ENCODE results near the gene TUSC7.
A peak's percentile ranks its signal among the peaks of the same experiment; 100 is the strongest.

The TUSC7 gene

GRCh38 chr3:116709479-116709878 is at the start of gene TUSC7:
Gene TUSC7 (plus strand): TSS chr3:116709779.
- no peak for DNase-seq

GRCh38 chr3:116661196-116661595 is 48.4 kb upstream of the TUSC7 start:
- DNase-seq: no peak

- no peak for DNase-seq
These were observed 46.1 kb upstream of the TUSC7 start for GRCh38 chr3:116663161-116664110.

- DNase-seq: no peak
These were observed 42.3 kb upstream of the TUSC7 start for GRCh38 chr3:116667324-116667723.

- no peak for DNase-seq
These were observed 41.8 kb upstream of the TUSC7 start for GRCh38 chr3:116667791-116668190.

GRCh38 chr3:116669576-116669975 is 40.0 kb upstream of the TUSC7 start:
- no peak for DNase-seq

- DNase-seq: no peak
These were observed 38.4 kb upstream of the TUSC7 start for GRCh38 chr3:116671151-116671550.

GRCh38 chr3:116678853-116679252 is 30.7 kb upstream of the TUSC7 start:
- DNase-seq: no peak

GRCh38 chr3:116691041-116691440 is 18.5 kb upstream of the TUSC7 start:
- DNase-seq: no peak

GRCh38 chr3:116701070-116701469 is 8.5 kb upstream of the TUSC7 start:
- DNase-seq: no peak

- no peak for DNase-seq
These were observed 7.2 kb upstream of the TUSC7 start for GRCh38 chr3:116702334-116702733.

GRCh38 chr3:116707531-116707930 is 2.0 kb upstream of the TUSC7 start:
- DNase-seq: no peak

- DNase-seq: peak; percentile 14
These were observed 6.9 kb downstream of the TUSC7 start for GRCh38 chr3:116716490-116716889.

GRCh38 chr3:116717566-116717965 is 8.0 kb downstream of the TUSC7 start:
- DNase-seq: no peak

- DNase-seq: no peak
These were observed 18.9 kb downstream of the TUSC7 start for GRCh38 chr3:116728454-116728853.

GRCh38 chr3:116734243-116734642 is 24.7 kb downstream of the TUSC7 start:
- DNase-seq: no peak

GRCh38 chr3:116739678-116740077 is 30.1 kb downstream of the TUSC7 start:
- DNase-seq: no peak

GRCh38 chr3:116740293-116740692 is 30.7 kb downstream of the TUSC7 start:
- no peak for DNase-seq

- DNase-seq: no peak
These were observed 31.9 kb downstream of the TUSC7 start for GRCh38 chr3:116741467-116741866.

- no peak for DNase-seq
These were observed 33.5 kb downstream of the TUSC7 start for GRCh38 chr3:116743062-116743461.

- no peak for DNase-seq
These were observed 39.8 kb downstream of the TUSC7 start for GRCh38 chr3:116749388-116749787.

- no peak for DNase-seq
These were observed 47.7 kb downstream of the TUSC7 start for GRCh38 chr3:116757315-116757714.

- DNase-seq: no peak
These were observed 49.7 kb downstream of the TUSC7 start for GRCh38 chr3:116759316-116759715.
